ENCODE measurements around the gene DUSP21.
A peak's percentile ranks its signal among the peaks of the same experiment; 100 is the strongest.
"Not testable (repeated sequence)": the region's sequence is repeated elsewhere in the genome, so short reads cannot be mapped to it uniquely, and the experiment has no call there.

Gene DUSP21

DNA sequence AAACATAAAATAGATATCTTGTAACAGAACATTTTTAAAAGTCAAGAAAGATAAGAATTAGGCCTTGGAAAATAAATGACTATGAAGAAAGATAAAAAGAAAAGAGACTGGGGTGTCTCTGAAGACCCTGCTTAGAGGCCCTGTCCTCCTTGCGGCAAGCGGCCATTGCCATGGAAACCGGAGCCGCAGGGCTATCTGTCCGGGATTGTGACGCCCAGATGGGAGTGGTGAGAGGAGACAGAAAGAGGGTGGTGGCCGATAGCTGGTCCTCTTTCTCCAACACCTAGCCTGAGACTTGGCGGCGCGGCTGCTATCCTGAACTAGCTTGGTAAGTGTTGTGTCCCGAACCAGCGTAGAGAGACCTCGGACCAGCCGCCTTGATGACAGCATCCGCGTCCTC, at the start of gene DUSP21:
Gene DUSP21, plus strand, starts transcription at position 269 of the 400 bp plus-strand sequence. Its CDS starts 112 bp downstream, at position 381.
- DNase-seq (ENCODE audit: low spot score), result no peak

DNA sequence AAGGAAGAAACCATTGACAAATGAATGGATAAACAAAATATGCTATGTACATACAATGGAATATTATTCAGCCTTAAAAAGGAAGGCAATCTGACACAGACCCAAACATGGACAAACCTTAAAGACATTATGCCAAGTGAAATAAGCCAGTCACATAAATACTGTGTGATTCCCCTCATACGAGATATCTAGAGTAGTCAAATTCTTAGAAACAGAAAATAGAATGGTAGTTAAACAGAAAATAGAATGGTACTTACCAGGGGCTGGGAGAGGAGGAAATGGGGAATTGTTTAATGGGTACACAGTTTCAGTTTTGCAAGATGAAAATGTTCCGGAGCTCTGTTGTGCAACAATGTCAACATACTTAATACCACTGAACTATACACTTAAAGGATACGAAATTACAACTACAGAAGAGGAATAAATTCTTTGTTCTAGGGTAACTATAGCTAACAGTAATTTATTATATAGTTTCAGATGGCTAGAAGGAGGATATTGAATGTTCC, 47.8 kb upstream of the DUSP21 start:
- no peak for DNase-seq (ENCODE audit: low spot score)

DNA sequence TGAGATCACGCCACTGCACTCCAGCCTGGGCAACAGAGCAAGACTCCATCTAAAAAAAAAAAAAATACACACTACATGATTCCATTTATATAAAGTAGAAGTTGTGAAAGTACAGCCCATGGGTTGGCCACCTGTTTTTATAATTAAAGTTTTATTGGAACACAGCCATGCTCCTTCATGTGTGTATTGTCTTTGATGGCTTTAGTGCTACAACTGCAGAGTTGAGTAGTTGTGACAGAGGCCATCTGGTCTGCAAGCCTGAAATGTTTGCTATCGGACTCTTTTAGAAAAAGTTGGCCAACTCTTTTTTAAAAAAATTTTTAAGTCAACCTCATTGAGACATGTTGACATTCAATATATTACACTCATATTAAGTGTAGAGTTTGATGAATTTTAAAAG, 41.2 kb upstream of the DUSP21 start:
- DNase-seq (ENCODE audit: low spot score), result no peak

DNA sequence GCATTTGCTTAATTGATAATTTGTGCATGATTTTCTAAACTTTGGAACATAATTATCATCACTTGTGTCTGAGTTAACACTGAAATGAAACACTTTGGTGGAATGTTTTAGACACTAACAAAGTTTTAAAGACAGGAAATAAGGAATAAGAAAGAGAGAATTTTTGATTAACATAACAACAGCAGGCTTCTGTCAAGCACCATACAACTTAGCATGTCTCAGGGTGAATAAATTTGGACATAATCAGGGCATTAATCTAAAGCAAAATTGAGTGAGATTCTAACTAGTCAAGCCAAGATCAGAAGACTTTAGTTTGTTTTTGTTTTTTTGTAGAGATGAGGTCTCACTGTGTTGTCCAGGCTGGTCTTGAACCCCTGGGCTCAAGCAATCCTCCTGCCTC, 28.1 kb upstream of the DUSP21 start:
- no peak for DNase-seq (ENCODE audit: low spot score)

DNA sequence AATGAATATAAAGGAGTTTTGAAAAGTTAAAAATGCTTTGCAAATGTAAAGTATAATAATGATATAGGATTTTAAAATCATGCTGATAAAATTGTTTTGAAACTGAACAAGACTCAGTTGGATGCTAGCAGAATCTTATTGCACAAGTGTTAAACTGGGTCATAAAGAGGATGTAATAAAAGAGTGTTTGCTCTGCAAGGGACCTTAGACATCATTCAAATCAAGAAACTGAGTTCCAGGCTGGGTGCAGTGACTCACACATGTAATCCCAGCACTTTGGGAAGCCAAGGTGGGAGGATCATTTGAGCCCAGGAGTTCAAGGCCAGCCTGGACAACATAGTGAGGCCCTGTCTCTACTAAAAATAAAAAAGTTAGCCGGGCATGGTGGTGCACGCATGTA, 27.5 kb upstream of the DUSP21 start:
- no peak for DNase-seq (ENCODE audit: low spot score)

DNA sequence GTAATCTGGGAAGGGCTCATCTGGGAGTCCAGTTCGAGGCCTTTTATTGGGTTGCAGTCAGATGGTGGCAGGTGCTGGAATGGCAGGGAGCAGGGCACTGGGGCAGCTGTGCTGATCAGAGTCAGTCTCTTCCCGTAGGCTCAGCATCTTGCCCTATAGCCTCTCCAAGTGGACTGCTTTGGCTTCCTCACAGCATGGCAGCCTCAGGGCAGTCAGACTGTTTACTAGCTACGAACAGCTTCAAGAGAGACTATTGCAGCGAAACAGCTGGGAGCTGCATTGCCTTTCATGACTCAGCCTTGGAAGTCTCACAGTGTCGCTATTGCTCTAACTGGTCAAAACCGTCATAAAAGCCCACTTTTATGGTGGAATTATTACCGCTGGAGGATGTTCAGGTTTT, 26.8 kb upstream of the DUSP21 start:
- DNase-seq (ENCODE audit: low spot score), result no peak

DNA sequence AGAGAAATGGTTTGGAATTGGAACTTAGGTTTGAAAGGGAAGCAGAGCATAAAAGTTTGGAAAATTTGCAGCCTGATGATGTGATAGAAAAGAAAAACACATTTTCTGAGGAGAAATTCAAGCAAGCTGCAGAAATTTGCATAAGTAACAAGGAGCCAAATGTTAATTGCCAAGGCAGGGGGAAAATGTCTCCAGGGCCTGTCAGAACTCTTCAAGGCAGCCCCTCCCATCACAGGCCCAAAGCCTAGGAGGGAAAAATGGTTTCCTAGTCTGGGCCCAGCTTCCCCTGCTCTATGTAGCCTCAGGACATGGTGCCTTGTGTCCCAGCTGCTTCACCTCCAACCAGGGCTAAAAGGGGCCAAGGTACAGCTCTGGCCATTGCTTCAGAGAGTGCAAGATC, 21.2 kb upstream of the DUSP21 start:
- DNase-seq (ENCODE audit: low spot score), result no peak

DNA sequence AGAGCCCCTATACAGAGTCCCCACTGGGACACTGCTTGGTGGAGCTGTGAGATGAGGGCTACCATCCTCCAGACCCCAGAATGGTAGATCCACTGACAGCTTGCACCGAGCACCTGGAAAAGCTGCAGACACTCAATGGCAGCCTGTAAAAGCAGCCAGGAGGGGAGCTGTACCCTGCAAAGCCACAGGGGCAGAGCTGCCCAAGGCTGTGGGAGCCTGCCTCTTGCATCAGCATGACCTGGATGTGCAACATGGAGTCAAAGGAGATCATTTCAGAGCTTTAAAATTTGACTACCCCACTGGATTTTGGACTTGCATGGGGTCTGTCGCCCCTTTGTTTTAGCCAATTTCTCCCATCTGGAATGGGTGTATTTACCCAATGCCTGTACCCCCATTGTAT, 20.6 kb upstream of the DUSP21 start:
- not testable (repeated sequence) for DNase-seq (ENCODE audit: low spot score)

DNA sequence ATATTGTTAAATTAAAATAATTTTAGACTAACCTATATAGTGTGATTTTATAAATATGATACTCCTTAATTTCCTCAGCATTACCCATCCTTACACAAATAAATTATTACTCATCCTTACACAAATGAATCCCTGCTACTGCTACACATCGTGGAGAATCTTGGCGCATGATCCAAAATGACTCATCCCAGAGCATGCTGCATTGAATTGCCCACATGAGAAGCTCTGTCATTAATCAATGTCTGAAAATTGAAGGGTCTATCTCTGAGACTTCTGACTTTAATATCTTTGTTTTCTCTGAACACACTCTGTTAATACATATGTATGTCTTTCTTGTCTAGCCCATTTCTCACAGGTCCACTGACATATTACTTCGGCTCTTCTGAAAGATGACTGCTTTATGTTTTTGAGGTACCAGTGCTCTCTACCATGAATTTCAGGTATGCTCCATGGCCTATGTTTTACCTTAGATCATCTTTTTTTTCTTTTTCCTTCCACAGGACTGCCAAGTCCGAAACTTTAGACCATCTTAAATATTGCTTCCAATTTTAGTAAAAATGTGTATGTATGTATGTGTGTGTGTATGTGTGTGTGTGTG, 15.7 kb upstream of the DUSP21 start:
- DNase-seq (ENCODE audit: low spot score), result no peak

DNA sequence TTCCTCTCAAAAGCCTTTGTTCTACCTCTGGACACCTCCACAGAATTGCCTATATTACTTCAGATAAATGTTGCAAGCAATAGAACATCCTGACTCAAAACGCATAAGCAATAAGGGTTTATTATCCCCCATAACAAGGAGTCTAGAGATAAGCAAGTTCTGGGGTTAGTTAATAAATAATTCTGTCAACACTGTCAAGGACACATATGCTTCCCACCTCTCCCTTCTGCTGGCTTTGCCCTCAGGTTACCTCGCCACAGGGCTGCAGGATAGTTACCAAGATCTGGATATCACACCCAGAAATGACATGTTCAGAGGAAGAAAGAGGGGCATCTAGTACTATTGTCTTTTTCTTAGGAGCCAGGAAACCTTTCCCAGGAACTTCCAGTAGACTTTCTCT, 14.0 kb upstream of the DUSP21 start:
- DNase-seq (ENCODE audit: low spot score), result no peak

DNA sequence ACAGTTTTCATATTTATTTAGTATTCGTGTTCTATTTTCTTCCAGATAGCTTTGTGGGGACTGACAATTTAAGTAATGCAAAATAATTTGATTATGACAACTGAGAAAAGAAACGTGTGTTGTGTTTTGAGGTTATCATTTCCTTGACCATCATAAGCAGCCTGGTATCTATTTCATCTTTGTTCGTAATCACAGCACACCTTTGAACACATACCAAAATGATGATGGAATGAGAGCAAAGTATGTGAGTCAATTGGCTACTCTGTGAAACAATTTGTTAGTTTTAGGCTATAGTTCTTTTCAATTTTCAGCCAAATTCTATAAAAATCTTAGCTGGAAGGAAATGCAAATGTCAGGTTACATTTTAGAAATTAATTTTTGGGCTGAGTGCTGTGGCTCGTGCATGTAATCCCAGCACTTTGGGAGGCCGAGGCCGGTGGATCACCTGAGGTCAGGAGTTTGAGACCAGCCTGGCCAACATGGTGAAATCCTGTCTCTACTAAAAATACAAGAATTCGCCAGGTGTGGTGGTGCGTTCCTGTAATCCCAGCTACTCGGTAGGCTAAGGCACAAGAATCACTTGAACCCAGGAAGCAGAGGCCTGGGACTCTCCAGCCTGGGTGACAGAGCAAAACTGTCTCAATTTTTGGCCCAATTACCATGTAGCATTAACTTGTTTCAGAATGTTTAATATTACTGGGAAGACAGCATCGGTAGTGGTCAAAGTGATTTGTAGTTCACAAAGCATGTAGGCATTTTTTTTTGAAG, 1.1 kb upstream of the DUSP21 start:
- no peak for DNase-seq (ENCODE audit: low spot score)

DNA sequence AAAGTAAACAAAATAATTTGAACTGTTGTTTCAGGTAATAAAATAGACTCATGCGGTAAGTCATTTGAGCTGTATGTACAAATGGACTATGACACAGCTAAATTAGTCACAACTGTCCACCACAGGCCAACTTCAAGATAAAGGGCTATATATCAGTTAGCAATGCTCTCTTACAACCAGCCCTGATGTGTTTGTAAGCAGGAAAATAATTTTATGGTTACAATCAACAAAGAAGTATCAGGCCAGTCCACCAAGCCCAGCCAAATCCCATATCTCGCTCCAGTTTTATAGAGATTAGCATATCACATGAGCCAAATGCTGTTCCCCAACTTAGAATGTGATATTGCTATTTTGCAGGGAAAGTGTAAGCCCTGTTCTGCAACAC, 511 bp upstream of the DUSP21 start:
- DNase-seq (ENCODE audit: low spot score), result no peak

DNA sequence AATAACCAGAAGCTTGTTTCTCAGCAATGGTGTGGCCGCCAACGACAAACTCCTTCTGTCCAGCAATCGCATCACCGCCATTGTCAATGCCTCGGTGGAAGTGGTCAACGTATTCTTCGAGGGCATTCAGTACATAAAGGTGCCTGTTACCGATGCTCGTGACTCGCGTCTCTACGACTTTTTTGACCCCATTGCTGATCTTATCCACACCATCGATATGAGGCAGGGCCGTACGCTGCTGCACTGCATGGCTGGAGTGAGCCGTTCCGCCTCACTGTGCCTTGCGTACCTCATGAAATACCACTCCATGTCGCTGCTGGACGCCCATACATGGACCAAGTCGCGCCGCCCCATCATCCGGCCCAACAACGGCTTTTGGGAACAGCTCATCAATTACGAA, 383 bp downstream of the DUSP21 start:
- DNase-seq (ENCODE audit: low spot score), result no peak

DNA sequence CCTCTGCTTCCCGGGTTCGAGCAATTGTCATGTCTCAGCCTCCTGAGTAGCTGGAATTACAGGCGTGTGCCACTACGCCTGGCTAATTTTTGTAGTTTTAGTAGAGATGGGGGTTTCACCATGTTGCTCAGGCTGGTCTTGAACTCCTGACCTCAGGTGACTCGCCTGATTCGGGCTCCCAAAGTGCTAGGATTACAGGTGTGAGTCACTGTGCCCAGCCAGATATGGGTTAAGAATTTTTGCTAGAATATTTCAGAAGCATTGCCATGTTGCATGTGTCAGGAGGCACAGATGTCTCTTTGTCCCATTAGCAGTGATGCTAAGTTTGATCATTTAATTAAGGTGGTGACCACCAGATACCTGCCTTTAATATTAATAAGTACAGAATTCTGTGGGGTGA, 7.1 kb downstream of the DUSP21 start:
- not testable (repeated sequence) for DNase-seq (ENCODE audit: low spot score)

DNA sequence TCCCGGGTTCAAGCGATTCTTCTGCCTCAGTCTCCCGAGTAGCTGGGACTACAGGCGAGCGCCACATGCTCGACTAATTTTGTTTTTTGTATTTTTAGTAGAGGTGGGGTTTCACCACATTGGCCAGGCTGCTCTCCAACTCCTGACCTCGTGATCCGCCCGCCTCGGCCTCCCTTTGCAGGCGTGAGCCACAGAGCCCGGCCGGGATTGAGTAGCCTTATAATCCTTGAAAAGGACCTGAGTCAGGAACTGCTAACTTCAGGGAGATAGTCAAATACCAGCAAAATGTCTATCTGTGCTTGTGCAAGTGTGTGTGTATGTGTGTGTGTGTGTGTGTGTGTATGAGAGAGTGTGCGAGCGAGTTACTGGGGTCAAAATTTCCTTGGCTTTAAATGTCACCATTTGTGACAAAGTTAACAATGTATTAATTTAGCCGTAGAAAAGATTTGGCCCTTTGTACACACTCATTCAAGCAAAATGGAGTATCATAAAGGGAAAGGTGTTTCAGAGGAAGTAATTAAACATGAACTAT, 27.4 kb downstream of the DUSP21 start:
- DNase-seq (ENCODE audit: low spot score), result peak; percentile 47

DNA sequence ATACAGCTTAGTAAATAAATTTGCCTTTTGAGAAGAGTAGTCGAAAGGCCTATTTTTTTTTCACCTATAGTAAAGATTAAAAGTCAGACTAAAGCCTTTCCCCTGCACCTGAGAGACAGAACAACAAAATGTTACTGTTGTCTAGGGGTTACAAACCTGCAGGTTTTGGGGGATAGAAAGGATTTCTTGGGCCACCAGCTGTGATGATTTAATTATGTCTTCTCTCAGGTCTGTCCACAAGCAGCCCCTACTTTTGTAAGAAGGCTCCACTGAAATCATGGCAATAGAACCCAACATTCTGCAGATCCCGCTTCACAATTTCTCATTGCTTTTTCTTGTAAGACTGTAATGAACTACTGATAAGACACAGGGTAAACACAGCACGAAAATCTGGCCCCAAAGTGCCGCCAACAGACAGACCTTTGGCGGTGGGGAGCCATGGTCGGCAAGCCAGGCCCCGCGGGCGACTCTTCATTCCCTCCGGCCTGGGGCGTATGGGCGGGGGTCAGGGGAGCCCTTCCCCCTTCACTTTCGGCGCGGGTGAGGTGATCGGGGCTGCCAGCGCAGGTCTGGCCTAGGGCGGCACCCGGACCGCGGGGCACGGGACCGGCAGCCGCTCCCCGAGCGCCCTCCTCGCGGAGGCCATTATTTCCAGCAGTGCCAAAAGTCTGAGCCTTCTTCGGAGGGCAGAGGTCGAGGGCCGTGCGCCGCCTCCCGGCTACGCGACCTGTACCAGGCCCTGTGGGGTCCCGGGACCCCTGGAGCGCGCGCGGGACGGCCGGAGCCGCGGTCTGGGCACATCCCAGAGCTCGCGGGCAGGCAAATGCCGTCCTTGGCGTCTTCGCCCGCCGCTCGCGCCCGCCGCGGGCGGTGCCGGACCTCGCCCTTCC, 28.4 kb downstream of the DUSP21 start:
- no peak for DNase-seq (ENCODE audit: low spot score)

DNA sequence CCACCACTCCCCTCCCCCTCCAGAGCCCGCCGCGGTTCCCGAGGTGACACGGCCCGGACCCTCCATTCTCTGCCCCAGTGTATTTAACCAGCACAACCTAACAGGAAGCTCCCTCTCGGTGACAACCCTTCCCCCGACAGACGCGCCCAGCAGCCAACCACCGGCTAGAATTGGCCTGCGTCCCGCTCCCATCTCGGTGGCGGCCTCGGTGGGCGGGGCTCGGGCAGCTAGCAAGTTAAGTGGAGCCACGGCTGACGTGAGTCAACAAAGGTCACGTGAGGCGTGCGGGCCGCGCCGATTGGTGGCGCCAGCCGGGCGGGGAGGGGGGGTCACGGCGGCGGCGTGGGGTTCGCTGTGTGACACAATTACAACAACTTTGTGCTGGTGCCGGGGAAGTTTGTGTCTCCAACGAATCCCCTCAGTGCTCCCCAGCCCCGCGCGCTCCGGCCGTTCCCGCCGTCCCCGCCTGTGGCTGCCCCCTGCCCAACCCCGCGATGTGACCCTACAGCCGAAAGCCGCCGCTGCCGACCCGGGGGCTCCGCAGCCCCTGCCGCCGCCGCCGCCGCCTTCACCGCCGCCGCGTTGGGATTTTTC, 29.1 kb downstream of the DUSP21 start, which contains the start of gene KDM6A:
Gene KDM6A, plus strand, starts transcription at position 368 of the 594 bp plus-strand sequence. CDS start 364 bp downstream, outside the sequence.
- peak; percentile 95 for DNase-seq (ENCODE audit: low spot score)

DNA sequence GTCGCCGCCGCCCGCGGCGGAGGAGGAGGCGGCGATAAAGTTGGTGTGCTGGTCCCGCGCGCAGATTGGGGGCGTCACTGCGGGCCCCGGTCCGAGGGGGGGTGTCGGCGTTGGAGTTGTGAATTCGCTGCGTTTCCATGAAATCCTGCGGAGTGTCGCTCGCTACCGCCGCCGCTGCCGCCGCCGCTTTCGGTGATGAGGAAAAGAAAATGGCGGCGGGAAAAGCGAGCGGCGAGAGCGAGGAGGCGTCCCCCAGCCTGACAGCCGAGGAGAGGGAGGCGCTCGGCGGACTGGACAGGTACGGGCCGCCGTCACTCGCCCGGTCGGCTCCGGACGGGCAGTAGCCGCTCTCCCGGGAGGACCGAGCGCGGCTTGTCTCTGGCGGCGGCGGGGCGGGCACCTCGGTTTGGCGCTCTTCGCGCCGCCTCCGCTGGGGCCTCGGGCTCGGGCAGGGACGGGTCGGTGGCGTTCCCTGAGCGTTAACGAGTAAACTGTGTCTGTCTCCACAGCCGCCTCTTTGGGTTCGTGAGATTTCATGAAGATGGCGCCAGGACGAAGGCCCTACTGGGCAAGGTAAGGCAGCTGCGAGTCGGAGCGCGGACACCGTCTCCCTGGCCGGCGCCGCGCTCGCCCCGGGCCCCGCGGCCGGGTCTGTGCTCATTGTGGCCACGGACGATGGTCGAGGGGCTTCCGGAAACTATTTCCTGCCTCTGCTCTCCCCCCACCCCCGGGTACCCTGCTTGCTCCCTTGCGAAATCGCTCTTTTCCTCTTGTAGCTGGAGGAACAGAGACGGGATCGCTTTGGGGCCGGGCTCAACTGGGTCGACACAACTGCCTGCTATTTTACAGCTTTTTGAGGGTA, 29.8 kb downstream of the DUSP21 start:
- DNase-seq (ENCODE audit: low spot score), result peak; percentile 56

DNA sequence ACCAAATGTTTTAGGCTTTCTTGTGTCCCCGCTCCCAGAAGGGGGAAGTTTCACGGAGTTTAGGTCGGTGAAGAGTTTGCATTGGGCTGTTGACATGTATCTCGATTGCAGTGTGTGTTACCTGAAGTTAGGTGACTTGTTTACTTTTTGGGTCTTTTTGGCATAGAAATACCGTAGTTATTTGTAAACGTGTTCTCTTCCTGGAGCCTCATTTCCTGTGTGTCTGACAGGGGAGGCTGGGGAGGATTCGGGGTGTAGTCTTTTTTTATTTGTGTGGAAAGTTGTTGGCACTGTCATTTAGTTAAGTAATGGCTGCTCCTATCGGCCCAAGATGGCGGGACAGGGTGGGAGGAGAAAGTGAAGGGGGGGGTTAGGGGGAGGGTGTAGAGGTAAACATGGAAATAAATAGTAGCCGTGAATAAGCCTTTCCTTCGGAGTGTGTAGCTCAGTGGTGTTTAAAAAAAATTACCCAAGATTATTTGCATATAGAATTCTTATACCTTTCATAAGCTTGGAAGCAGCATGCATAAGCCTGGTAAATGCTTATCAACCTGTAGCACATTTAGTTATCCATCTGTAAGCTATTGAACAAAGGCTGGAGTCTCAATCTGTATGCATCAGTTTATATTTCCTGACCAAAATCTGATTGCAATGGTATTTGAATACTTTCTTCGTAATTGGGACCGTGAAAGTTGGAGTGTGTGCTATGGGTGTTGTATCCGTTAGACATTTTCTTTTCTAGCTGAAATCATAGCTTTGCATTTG, 30.8 kb downstream of the DUSP21 start:
- peak; percentile 42 for DNase-seq (ENCODE audit: low spot score)

DNA sequence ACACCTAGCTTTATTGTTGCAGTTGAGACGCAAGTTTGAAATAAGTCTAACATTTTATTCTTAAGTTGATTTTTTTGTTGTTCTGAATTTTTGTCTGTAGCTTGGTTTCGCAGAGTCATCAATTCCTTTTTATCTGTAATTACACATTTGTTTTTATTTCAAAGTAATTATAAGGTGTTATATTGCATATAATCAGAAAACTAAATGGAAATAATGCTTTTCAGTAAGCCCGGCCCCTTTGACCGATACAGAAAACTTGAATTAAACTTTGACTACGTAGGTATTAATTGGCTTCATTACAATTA, 31.3 kb downstream of the DUSP21 start:
- DNase-seq (ENCODE audit: low spot score), result no peak

Data from ecto neural progenitor cell (in vitro differentiated cells).